Erythroblast (primary cell): ENCODE results near the gene RPRD1A.
"Not testable (repeated sequence)": the region's sequence is repeated elsewhere in the genome, so short reads cannot be mapped to it uniquely, and the experiment has no call there.

Experiments used
- DNase-seq, 2 experiments: peaks; one replicate each; lab custom pipeline; 2025; lab: John Stamatoyannopoulos, UW
- GATA1 ChIP-seq: IDR thresholded peaks from 2 replicates; pipeline ENCODE4 v1.6.1; 2011; ENCODE audit warnings: low read depth, mild to moderate bottlenecking, control low read depth, low read length, moderate library complexity
- POLR2A ChIP-seq: IDR thresholded peaks from 2 replicates; pipeline ENCODE4 v1.6.1; 2011; ENCODE audit warnings: mild to moderate bottlenecking, low read length

RPRD1A gene

DNA sequence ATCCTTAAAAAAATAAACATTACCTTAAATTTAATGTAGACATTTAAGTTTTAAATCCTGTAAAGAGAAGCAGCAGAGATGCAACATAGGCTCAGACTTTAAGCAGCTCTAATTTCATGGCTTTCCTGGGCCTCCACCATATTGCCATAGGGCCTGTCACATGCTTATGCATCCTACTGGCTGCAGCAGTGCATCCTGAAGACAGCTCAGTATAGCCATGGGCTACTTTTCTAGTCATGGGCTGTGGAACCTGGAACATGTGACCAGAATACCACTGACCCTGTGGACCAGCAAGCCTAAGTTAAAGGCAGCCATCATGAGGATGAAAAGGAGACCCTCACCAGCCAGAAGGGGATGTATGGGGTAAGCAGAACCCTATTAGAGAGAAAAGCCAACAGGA is 84.2 kb downstream of the RPRD1A start:
- peak; percentile 36 for TF ChIP-seq POLR2A
- TF ChIP-seq GATA1: no peak
- no peak for DNase-seq

DNA sequence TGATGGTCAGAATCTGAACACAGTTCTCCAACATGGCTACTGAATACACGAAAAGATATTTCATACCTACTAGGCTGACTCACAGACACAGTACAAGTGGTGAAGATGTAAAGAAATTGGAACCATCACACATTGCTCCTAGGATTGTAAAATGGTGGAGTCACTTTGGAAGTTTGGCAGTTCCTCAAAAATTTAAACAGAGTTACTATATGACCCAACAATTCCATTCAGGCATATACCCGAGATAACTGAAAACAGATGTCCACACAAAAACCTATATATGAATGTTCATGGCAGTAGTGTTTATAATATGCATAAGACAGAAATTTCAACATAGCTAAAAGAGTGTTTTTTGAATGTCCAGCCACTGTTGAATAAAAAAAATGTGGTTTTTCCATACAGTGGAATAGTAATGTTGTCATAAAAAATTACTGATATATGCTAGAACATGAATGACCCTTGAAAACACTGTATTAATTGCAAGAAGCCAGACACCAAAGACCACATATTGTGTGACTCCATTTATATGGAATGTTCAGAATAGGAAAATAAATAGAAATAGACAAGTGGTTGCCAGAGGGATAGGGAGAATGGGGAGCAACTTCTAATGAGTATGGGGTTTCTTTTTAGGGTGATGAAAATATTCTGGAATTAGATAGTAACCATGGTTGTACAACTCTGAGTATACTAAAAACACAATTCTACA is 84.8 kb downstream of the RPRD1A start:
- no peak for DNase-seq
- TF ChIP-seq POLR2A (no peak), GATA1 (no peak)

DNA sequence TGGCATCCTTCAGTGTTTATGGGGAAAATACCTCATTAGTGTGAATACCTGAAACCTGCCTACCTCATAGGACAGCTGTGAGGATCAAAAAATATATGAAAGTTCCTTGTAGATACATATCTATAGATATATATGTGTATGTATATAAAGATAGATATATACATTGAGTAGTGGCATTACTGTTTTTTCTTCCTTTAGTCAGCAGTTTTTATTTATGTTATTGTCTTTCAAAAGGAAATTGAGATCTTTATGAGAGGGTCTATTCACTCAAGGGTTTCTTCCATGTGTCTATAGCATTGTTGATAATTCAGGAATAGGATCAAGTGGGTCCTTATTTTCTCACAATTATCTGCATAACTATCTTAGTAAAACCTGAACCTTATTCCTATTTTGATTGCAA is 88.2 kb downstream of the RPRD1A start:
- no peak for TF ChIP-seq POLR2A
- no peak for TF ChIP-seq GATA1
- DNase-seq: no peak

DNA sequence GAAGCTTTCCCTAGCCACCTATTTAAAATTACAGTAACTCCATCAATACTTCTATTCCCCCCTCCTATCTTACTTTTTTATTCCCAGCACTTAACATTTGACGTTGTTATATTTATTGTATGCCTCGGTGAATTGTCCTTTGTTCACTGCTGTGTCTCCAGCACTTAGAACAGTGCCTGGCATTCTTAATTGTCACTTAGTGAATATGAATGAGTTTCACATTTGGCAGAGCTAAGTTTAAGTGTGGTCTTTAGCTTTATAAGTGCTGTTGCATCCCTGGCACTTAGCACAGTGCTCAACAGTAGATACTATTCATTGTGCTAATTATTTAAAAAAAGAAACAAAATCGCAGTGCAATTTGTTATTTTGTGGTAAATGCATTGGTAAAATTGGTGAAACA is 93.2 kb downstream of the RPRD1A start:
- TF ChIP-seq POLR2A: no peak
- TF ChIP-seq GATA1: no peak
- no peak for DNase-seq

DNA sequence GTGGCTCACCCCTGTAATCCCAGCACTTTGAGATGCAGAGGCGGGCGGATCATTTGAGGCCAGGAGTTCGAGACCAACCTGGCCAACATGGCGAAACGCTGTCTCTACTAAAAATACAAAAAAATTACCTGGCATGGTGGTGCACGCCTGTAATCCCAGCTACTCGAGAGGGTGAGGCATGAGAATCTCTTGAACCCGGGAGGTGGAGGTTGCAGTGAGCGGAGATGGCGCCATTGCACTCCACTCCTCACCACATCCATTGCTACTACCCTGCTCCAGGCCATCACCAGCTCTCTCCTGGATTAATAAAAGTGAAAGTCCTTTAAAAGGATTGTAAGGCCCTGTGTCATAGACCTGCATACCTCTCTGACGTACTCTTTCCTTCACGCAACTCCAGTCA is 93.7 kb downstream of the RPRD1A start:
- no peak for TF ChIP-seq GATA1
- no peak for TF ChIP-seq POLR2A
- DNase-seq: no peak

DNA sequence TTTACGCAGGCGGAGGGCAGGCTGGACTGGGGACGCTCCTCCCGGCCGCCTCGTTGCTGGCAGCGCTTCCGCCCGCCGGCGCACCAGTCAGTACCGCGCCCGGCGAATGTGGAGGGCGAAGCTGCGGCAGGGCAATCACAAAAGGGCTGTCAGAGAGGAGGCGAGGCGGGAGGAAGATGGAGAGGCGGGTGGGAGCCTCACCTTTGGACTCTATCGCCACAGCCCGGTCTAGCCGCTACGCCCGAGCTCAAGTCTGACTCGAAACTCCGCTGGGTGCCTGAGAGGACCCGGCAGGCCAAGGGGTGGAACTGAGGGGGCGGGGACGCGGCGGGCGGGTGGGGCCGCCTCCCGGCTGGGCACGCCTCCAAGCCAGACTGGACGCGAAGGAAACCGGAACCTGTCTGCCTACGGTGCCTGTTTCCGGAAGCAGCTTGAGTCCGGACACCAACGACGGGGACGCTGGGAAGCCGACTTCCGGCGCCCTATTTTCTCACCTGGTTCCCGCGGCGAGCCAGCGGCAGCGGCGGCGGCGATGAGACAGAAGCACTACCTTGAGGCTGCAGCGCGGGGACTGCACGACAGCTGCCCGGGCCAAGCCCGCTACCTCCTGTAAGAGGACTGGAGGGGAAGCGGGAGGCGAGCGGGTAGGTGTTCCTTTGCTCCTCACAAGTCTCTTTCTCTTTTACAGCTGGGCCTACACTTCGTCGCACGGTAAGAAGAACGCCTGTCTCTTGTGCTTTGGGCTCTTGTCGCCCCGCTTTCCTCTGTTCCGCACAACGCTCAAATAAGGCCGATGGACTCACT is 95.0 kb downstream of the RPRD1A start, which contains the start of gene RMP24:
TSS of gene RMP24 (plus strand) at position 483 of the 804 bp plus-strand sequence.
- peak; percentile 99 to 100 for DNase-seq

DNA sequence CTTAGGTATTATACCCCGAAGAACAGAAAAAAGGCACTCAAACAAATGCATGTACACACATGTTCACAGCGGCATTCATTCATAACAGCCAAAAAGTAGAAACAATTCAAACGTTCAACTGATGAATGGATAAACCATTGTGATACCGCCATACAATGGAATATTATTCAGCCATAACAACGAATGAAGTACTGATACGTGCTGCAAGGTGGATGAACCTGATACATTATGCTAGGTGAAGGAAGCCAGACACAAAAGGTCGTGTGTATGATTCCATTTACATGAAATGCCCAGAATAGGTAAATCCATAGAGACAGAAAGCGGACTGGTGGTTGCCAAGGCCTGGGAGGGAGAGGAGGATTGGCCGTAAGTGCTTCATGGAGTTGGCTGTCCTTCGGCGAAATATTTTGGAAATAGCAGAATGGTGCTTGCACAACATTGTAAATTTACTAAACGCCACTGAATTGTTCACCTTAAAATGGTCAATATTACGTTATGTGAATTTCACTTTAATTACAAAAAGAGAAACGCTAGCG is 95.6 kb downstream of the RPRD1A start:
- no peak for TF ChIP-seq GATA1
- TF ChIP-seq POLR2A: no peak
- DNase-seq: no peak

More for the DNA sequence above, 95.0 kb downstream of the RPRD1A start, which contains the start of gene RMP24:
- TF ChIP-seq GATA1 (no peak), POLR2A (peak; percentile 88)

DNA sequence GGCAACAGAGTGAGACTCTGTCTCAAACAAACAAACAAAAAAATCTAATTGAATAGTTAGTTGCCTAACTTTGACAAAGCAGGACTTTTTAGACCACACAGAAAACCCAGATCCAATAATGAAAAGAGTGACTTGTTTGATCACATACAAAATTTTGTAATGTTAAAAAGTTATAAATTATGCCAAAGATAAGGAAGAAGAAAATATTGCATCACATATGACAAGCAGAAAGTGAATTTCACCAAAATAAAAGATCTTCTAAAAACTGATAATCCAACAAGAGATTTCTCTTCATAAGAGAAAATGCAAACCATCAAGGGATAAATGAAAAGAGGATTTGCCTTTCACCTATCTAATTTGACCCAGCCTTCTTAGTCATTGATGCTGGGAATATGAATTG is 97.7 kb downstream of the RPRD1A start:
- DNase-seq: no peak
- TF ChIP-seq POLR2A: no peak
- no peak for TF ChIP-seq GATA1

DNA sequence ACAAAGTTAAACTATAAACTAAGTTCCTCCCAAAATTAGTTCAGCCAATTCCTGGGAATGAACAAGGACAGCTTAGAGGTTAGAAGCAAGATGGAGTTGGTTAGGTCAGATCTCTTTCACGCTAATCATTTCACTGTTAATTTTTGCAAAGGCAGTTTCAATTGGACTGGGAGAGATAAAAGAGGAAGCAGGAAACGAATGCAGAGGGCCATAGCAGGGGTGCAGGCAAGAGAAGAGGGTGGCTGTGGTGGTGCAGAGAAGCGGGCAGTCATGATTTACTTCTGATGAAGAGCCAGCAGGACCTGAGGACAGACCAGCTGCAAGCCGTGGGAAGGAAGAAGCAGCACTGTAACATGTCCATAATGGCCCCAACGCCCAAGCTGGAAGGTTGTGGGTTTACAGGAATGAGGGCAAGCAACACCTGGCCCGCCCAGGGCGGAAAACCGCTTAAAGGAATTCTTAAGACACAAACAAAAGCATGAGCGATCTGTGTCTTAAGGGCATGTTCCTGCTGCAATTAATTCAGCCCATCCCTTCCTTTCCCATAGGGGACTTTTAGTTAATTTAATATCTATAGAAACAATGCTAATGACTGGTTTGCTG is 99.0 kb downstream of the RPRD1A start:
- TF ChIP-seq POLR2A (no peak), GATA1 (no peak)
- no peak for DNase-seq

DNA sequence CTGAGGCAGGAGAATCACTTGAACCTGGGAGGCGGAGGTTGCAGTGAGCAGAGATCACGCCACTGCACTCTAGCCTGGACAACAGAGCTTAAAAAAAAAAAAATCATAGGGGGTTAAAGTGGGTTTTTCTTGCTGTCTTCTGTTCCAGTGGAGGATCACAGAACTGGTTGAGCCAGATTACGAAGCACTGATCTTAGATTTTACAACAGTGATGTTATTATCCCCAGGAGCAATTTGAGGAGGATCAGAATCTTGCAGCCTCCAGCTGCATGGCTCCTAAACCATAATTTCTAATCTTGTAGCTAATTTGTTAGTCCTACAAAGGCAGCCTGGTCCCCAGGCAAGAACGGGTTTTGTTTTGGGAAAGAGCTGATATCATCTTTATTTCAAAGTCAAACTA is 99.5 kb downstream of the RPRD1A start:
- DNase-seq: not testable (repeated sequence)

DNA sequence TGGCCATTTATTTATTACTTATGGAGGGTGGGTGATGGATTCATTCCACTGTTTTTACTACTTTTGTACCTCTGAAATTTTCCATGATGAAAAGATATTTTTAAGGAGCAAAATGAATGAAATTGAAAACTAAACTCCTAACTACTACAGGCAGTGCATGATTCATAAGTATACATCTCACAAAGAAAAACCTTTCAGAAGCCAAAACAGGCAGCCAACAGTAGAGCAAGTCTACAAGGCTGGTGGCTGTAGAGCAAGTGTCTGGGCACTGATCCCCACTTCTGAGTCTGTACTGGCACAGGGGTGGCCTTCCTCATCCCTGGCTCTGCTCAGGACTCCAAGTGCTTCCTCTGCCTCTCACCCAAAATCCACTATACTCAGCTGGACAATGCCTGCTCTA is 103.0 kb downstream of the RPRD1A start:
- DNase-seq: no peak
- TF ChIP-seq POLR2A: no peak
- TF ChIP-seq GATA1: no peak

DNA sequence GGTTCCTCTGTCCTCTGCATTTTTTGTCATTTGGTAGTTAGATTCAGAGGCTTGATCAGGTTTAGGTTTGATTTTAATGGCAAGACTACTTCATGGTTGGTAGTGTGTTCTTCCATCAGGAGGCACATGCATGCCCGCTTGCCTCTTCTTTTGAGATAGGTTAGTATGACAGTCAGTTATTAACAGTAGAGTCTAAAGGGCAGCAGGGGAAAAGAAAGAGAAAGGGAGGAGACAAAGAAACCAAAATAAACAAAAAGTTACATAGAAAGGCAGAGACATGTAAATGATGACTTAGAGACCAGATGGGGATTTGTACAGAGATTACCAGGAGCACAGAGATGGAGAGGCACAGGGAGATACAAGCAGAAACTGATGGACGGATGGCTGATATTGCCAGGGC is 105.0 kb downstream of the RPRD1A start:
- no peak for DNase-seq
- TF ChIP-seq POLR2A (no peak), GATA1 (no peak)

DNA sequence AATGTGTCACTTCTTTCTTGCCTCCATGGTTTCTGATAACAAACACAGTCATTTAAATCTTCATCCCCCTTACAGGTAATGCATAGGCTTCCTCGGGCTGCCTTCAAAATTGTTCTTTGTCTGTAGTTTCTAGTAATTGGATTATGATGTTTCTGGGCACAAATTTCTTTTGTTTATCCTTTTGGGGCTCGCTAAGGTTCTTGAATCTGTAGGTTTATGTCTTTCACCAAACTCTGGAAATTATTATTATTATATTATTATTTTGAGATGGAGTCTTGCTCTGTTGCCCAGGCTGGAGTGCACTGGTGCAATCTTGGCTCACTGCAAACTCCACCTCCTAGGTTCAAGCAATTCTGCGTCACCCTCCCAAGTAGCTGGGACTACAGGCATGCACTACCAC is 111.1 kb downstream of the RPRD1A start:
- no peak for TF ChIP-seq GATA1
- DNase-seq: no peak

DNA sequence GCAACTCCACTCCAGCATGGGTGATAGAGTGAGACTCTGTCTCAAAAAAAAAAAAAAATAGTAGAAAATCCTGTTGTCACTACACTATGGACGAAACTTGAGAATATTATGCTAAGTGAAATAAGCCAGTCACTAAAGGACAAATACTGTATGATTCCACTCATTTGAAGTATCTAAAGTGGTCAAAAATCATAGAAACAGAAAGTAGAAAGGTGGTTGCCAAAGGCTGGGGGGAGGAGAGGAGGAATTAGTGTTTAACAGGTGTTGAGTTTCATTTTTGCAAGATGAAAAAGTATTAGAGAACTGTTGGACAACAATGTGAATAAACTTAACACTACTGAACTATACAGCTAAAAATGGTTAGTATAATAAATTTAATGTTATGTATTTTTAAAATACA is 113.7 kb downstream of the RPRD1A start:
- DNase-seq: no peak
- TF ChIP-seq GATA1: no peak
- no peak for TF ChIP-seq POLR2A

DNA sequence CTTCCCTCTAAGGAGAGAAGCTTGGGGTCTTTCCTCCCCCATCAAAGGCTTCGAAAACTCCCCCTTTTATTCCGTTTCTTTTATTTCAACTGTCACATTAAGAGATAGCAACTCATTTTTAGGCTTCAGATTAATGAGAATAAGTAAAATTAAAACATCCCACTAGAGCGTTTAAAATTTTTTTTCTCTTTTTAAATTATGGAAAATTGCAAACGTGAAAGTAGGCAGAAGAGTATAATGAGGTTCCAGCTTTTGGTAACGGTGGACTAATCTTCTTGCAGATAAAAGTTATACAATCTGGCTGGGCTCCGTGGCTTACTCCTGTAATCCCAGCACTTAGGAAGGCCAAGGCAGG is 116.8 kb downstream of the RPRD1A start:
- peak in 1 of 2 experiments; percentile 29 for DNase-seq
- TF ChIP-seq POLR2A: no peak
